ENCODE measurements around the gene HTRA3.

HTRA3 gene

GRCh38 chr4:8279321-8280157 is 10.0 kb downstream of the HTRA3 start:
- H3K9ac ChIP-seq (ENCODE audit: low read length), result peak overlapping the region; percentile 75

GRCh38 chr4:8280158-8280875 is 10.8 kb downstream of the HTRA3 start:
- no peak overlapping the region for H3K4me3 ChIP-seq (ENCODE audit: low read length)
- peaks cover 50% of the 10 kb centered on the region for H3K4me1 ChIP-seq (ENCODE audit: control insufficient read depth, insufficient read depth, low read length)
- no peaks in the 10 kb centered on the region for H3K36me3 ChIP-seq (ENCODE audit: control insufficient read depth, insufficient read depth, low read length, severe bottlenecking)
- no peaks in the 10 kb centered on the region for H3K9me3 ChIP-seq (ENCODE audit: control insufficient read depth, low read length)
- DNase-seq (ENCODE audit: low read depth), result no peak
- no peaks in the 10 kb centered on the region for H3K27me3 ChIP-seq (replicated peaks; ENCODE audit: control insufficient read depth, insufficient read depth, low read length)
- no peak overlapping the region for H3K9ac ChIP-seq (ENCODE audit: low read length)

More at GRCh38 chr4:8279321-8280157, 10.0 kb downstream of the HTRA3 start:
- Histone ChIP-seq H3K36me3 (ENCODE audit: control insufficient read depth, insufficient read depth, low read length, severe bottlenecking) (no peaks in the 10 kb centered on the region), H3K4me1 (ENCODE audit: control insufficient read depth, insufficient read depth, low read length) (peaks cover 58% of the 10 kb centered on the region), H3K27me3 (replicated peaks; ENCODE audit: control insufficient read depth, insufficient read depth, low read length) (no peaks in the 10 kb centered on the region), H3K9me3 (ENCODE audit: control insufficient read depth, low read length) (no peaks in the 10 kb centered on the region), H3K4me3 (ENCODE audit: low read length) (no peak overlapping the region)
- no peak for DNase-seq (ENCODE audit: low read depth)

GRCh38 chr4:8280876-8281440 is 11.4 kb downstream of the HTRA3 start:
- no peaks in the 10 kb centered on the region for H3K36me3 ChIP-seq (ENCODE audit: control insufficient read depth, insufficient read depth, low read length, severe bottlenecking)
- H3K9me3 ChIP-seq (ENCODE audit: control insufficient read depth, low read length), result no peaks in the 10 kb centered on the region
- H3K9ac ChIP-seq (ENCODE audit: low read length), result peak overlapping the region; percentile 40
- no peak for DNase-seq (ENCODE audit: low read depth)
- no peaks in the 10 kb centered on the region for H3K27me3 ChIP-seq (replicated peaks; ENCODE audit: control insufficient read depth, insufficient read depth, low read length)
- no peak overlapping the region for H3K4me3 ChIP-seq (ENCODE audit: low read length)
- peaks cover 44% of the 10 kb centered on the region for H3K4me1 ChIP-seq (ENCODE audit: control insufficient read depth, insufficient read depth, low read length)

DNA sequence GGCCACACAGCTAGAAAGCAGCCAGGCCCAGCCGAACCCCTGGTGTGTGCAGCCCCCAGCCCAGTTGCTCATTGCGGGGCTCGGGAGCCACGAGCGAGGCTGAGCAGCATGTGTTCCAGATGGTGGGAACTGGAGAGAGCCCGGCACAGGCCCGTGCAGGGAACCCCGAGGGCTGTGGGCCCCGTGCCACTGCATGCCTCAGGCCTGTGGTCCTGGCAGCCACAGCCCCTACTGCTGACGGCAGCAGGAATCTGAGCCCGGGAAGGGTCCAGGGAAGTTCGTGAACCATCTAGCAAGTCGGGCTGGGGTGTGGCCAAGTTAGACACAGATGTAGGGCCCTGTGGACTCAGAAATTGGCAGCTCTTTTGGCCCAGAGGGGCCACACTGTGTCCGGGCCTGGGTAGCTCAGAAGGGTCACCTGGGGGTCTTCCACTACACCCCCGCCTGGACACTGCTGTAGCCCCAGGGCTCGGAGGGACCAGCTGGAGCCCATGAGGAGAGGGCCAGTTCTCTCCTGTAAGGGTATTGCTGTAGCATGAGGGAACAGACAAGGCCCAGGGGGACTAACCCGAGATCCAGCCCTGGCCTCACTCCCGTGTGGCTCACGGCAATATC is 12.1 kb downstream of the HTRA3 start:
- Histone ChIP-seq H3K27me3 (replicated peaks; ENCODE audit: control insufficient read depth, insufficient read depth, low read length) (no peaks in the 10 kb centered on the region), H3K9ac (ENCODE audit: low read length) (peak overlapping the region; percentile 40), H3K36me3 (ENCODE audit: control insufficient read depth, insufficient read depth, low read length, severe bottlenecking) (no peaks in the 10 kb centered on the region), H3K4me1 (ENCODE audit: control insufficient read depth, insufficient read depth, low read length) (peaks cover 37% of the 10 kb centered on the region), H3K9me3 (ENCODE audit: control insufficient read depth, low read length) (no peaks in the 10 kb centered on the region), H3K4me3 (ENCODE audit: low read length) (no peak overlapping the region)
- peak; percentile 81 for DNase-seq (ENCODE audit: low read depth)

- Histone ChIP-seq H3K36me3 (ENCODE audit: control insufficient read depth, insufficient read depth, low read length, severe bottlenecking) (no peaks in the 10 kb centered on the region), H3K9ac (ENCODE audit: low read length) (peak overlapping the region; percentile 23), H3K9me3 (ENCODE audit: control insufficient read depth, low read length) (no peaks in the 10 kb centered on the region), H3K4me3 (ENCODE audit: low read length) (no peak overlapping the region), H3K27me3 (replicated peaks; ENCODE audit: control insufficient read depth, insufficient read depth, low read length) (no peaks in the 10 kb centered on the region), H3K4me1 (ENCODE audit: control insufficient read depth, insufficient read depth, low read length) (peaks cover 31% of the 10 kb centered on the region)
- no peak for DNase-seq (ENCODE audit: low read depth)
These were observed 12.6 kb downstream of the HTRA3 start for GRCh38 chr4:8282134-8282641.

DNA sequence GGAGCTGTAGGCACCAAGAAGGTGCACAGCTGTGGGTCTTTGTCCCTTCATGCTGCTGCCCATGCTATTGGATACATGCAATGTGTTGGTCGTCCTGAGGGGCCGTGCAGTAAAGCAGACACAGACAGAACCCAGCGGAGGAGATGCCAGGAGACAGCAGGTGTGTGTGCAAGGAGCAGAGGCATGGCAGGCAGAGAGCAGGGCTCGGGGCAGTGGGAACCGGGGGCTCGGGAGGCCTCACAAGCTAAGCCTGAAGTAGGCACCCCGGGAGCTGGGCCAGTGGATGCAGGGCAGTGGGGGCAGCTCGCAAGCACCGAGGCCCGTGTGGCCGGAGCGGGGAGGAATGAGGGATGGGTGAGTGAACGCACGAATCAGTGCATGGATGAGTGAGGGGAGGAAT is 13.2 kb downstream of the HTRA3 start:
- H3K36me3 ChIP-seq (ENCODE audit: control insufficient read depth, insufficient read depth, low read length, severe bottlenecking), result no peaks in the 10 kb centered on the region
- no peaks in the 10 kb centered on the region for H3K27me3 ChIP-seq (replicated peaks; ENCODE audit: control insufficient read depth, insufficient read depth, low read length)
- DNase-seq (ENCODE audit: low read depth), result no peak

GRCh38 chr4:8283161-8283560 is 13.6 kb downstream of the HTRA3 start:
- peaks cover 22% of the 10 kb centered on the region for H3K4me1 ChIP-seq (ENCODE audit: control insufficient read depth, insufficient read depth, low read length)
- no peak for DNase-seq (ENCODE audit: low read depth)
- H3K4me3 ChIP-seq (ENCODE audit: low read length), result no peak overlapping the region
- H3K9me3 ChIP-seq (ENCODE audit: control insufficient read depth, low read length), result no peaks in the 10 kb centered on the region
- H3K9ac ChIP-seq (ENCODE audit: low read length), result no peak overlapping the region
- H3K27me3 ChIP-seq (replicated peaks; ENCODE audit: control insufficient read depth, insufficient read depth, low read length), result no peaks in the 10 kb centered on the region
- H3K36me3 ChIP-seq (ENCODE audit: control insufficient read depth, insufficient read depth, low read length, severe bottlenecking), result no peaks in the 10 kb centered on the region

More for the DNA sequence above, 13.2 kb downstream of the HTRA3 start:
- H3K9me3 ChIP-seq (ENCODE audit: control insufficient read depth, low read length), result no peaks in the 10 kb centered on the region
- no peak overlapping the region for H3K4me3 ChIP-seq (ENCODE audit: low read length)
- H3K9ac ChIP-seq (ENCODE audit: low read length), result no peak overlapping the region
- H3K4me1 ChIP-seq (ENCODE audit: control insufficient read depth, insufficient read depth, low read length), result peaks cover 26% of the 10 kb centered on the region

DNA sequence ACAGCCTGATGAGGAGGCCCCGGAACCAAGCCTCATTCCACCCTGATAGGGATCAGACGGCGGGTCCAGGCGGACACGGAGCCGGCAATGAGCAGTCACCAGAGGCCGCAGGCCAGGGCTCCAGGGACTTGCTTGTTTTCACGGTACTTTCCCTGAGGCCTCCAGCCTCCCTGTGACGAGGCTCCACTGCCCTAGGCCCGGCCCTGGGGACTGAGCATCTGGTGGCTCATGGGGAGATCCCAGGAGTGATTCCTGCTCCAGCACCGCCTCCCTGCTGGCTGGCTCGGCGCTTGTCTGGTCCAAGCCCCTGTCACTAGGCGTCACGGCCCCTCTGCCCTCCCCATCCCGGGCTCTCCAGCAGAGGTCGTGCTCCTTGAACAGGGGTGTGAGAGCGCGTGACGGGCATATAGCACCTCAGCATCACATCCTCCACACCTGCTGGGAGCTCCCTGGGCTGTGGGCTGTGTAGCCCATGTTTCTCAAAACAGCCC is 14.1 kb downstream of the HTRA3 start:
- Histone ChIP-seq H3K4me1 (ENCODE audit: control insufficient read depth, insufficient read depth, low read length) (peaks cover 17% of the 10 kb centered on the region), H3K36me3 (ENCODE audit: control insufficient read depth, insufficient read depth, low read length, severe bottlenecking) (no peaks in the 10 kb centered on the region), H3K4me3 (ENCODE audit: low read length) (no peak overlapping the region), H3K9me3 (ENCODE audit: control insufficient read depth, low read length) (no peaks in the 10 kb centered on the region), H3K9ac (ENCODE audit: low read length) (no peak overlapping the region), H3K27me3 (replicated peaks; ENCODE audit: control insufficient read depth, insufficient read depth, low read length) (no peaks in the 10 kb centered on the region)
- DNase-seq (ENCODE audit: low read depth), result no peak

GRCh38 chr4:8284391-8284790 is 14.8 kb downstream of the HTRA3 start:
- Histone ChIP-seq H3K4me3 (ENCODE audit: low read length) (no peak overlapping the region), H3K36me3 (ENCODE audit: control insufficient read depth, insufficient read depth, low read length, severe bottlenecking) (no peaks in the 10 kb centered on the region), H3K9ac (ENCODE audit: low read length) (no peak overlapping the region), H3K9me3 (ENCODE audit: control insufficient read depth, low read length) (no peaks in the 10 kb centered on the region), H3K27me3 (replicated peaks; ENCODE audit: control insufficient read depth, insufficient read depth, low read length) (no peaks in the 10 kb centered on the region), H3K4me1 (ENCODE audit: control insufficient read depth, insufficient read depth, low read length) (peaks cover 11% of the 10 kb centered on the region)
- no peak for DNase-seq (ENCODE audit: low read depth)

GRCh38 chr4:8285143-8285975 is 15.8 kb downstream of the HTRA3 start:
- H3K27me3 ChIP-seq (replicated peaks; ENCODE audit: control insufficient read depth, insufficient read depth, low read length), result no peaks in the 10 kb centered on the region
- DNase-seq (ENCODE audit: low read depth), result no peak
- H3K36me3 ChIP-seq (ENCODE audit: control insufficient read depth, insufficient read depth, low read length, severe bottlenecking), result no peaks in the 10 kb centered on the region
- H3K4me3 ChIP-seq (ENCODE audit: low read length), result no peak overlapping the region
- H3K9me3 ChIP-seq (ENCODE audit: control insufficient read depth, low read length), result no peaks in the 10 kb centered on the region
- peaks cover 11% of the 10 kb centered on the region for H3K4me1 ChIP-seq (ENCODE audit: control insufficient read depth, insufficient read depth, low read length)
- H3K9ac ChIP-seq (ENCODE audit: low read length), result no peak overlapping the region
